ENCODE data around the gene NFKB2. TPM values are rescaled to one million over a fixed set of nuclear protein-coding genes. Genes with fewer than 3 reads are reported as not detected.

NFKB2 gene
- total RNA-seq, 1 donor from 2014 or later: 17.2 TPM

- no peak for DNase-seq (ENCODE audit: low read depth, low spot score)
These were observed 55.8 kb downstream of the NFKB2 start, which contains the start of gene C10orf95 for GRCh38 chr10:102451105-102451969. Gene C10orf95, minus strand, starts transcription at chr10:102451543. Its CDS starts 450 bp downstream, at chr10:102451093.

Other genes with a start within 250 kb of the NFKB2 start
- 42.9 and 48.2 TPM in 2 replicates for gene NOLC1, start 243.3 kb upstream of the NFKB2 start, total RNA-seq
- gene ELOVL3, start 169.4 kb upstream of the NFKB2 start, total RNA-seq: not detected in 2 replicates
- gene PITX3, start 154.2 kb upstream of the NFKB2 start, total RNA-seq: 0.07 TPM in 1 of 2 replicates, not detected in the other
- 18.1 and 24.7 TPM in 2 replicates for gene GBF1, start 150.2 kb upstream of the NFKB2 start, total RNA-seq
- gene PSD, start 23.1 kb downstream of the NFKB2 start, total RNA-seq: 0.07 and 0.14 TPM in 2 replicates
- gene FBXL15, start 25.1 kb downstream of the NFKB2 start, total RNA-seq: 7.3 and 7.6 TPM in 2 replicates
- gene CUEDC2, start 36.9 kb downstream of the NFKB2 start, total RNA-seq: 44.3 and 55.8 TPM in 2 replicates
- 0.13 TPM in 1 of 2 replicates, not detected in the other for gene C10orf95, start 55.8 kb downstream of the NFKB2 start, total RNA-seq
- gene ACTR1A, start 107.0 kb downstream of the NFKB2 start, total RNA-seq: 192 and 228 TPM in 2 replicates
- gene SUFU, start 108.3 kb downstream of the NFKB2 start, total RNA-seq: 2.8 and 2.9 TPM in 2 replicates
- gene TRIM8, start 248.8 kb downstream of the NFKB2 start, total RNA-seq: 56.8 and 57.2 TPM in 2 replicates